ENCODE measurements around the gene SESN1.
A peak's percentile ranks its signal among the peaks of the same experiment; 100 is the strongest.

The SESN1 gene

GRCh38 chr6:109073344-109074132 is 21.1 kb downstream of the SESN1 start:
- peak; percentile 47 for TF ChIP-seq CTCF (IDR thresholded peaks at IDR 0.05; ENCODE audit: low read depth, low read length, missing control alignments)
- no peak overlapping the region for H3K4me3 ChIP-seq (replicated peaks; ENCODE audit: low read depth, low read length)
- peak; percentile 65 for DNase-seq (ENCODE audit: extremely low read depth, low read depth)

GRCh38 chr6:109071125-109071917 is 23.3 kb downstream of the SESN1 start:
- DNase-seq (ENCODE audit: extremely low read depth, low read depth), result no peak
- no peak for TF ChIP-seq CTCF (IDR thresholded peaks at IDR 0.05; ENCODE audit: low read depth, low read length, missing control alignments)
- no peak overlapping the region for H3K4me3 ChIP-seq (replicated peaks; ENCODE audit: low read depth, low read length)

GRCh38 chr6:109069746-109070145 is 24.9 kb downstream of the SESN1 start:
- TF ChIP-seq CTCF (IDR thresholded peaks at IDR 0.05; ENCODE audit: low read depth, low read length, missing control alignments), result no peak
- no peak for DNase-seq (ENCODE audit: extremely low read depth, low read depth)

GRCh38 chr6:109062767-109063352 is 31.8 kb downstream of the SESN1 start:
- no peak for DNase-seq (ENCODE audit: extremely low read depth, low read depth)
- TF ChIP-seq CTCF (IDR thresholded peaks at IDR 0.05; ENCODE audit: low read depth, low read length, missing control alignments), result no peak
- no peak overlapping the region for H3K4me3 ChIP-seq (replicated peaks; ENCODE audit: low read depth, low read length)

More at GRCh38 chr6:109069746-109070145, 24.9 kb downstream of the SESN1 start:
- H3K4me3 ChIP-seq (replicated peaks; ENCODE audit: low read depth, low read length), result no peak overlapping the region

GRCh38 chr6:109062216-109062615 is 32.4 kb downstream of the SESN1 start:
- DNase-seq (ENCODE audit: extremely low read depth, low read depth), result no peak
- TF ChIP-seq CTCF (IDR thresholded peaks at IDR 0.05; ENCODE audit: low read depth, low read length, missing control alignments), result no peak
- no peak overlapping the region for H3K4me3 ChIP-seq (replicated peaks; ENCODE audit: low read depth, low read length)

- no peak for DNase-seq (ENCODE audit: extremely low read depth, low read depth)
- TF ChIP-seq CTCF (IDR thresholded peaks at IDR 0.05; ENCODE audit: low read depth, low read length, missing control alignments), result no peak
- no peak overlapping the region for H3K4me3 ChIP-seq (replicated peaks; ENCODE audit: low read depth, low read length)
Observed at GRCh38 chr6:109060571-109060970, 34.1 kb downstream of the SESN1 start.
